ENCODE results near the gene CRY2.

CRY2 gene

DNA sequence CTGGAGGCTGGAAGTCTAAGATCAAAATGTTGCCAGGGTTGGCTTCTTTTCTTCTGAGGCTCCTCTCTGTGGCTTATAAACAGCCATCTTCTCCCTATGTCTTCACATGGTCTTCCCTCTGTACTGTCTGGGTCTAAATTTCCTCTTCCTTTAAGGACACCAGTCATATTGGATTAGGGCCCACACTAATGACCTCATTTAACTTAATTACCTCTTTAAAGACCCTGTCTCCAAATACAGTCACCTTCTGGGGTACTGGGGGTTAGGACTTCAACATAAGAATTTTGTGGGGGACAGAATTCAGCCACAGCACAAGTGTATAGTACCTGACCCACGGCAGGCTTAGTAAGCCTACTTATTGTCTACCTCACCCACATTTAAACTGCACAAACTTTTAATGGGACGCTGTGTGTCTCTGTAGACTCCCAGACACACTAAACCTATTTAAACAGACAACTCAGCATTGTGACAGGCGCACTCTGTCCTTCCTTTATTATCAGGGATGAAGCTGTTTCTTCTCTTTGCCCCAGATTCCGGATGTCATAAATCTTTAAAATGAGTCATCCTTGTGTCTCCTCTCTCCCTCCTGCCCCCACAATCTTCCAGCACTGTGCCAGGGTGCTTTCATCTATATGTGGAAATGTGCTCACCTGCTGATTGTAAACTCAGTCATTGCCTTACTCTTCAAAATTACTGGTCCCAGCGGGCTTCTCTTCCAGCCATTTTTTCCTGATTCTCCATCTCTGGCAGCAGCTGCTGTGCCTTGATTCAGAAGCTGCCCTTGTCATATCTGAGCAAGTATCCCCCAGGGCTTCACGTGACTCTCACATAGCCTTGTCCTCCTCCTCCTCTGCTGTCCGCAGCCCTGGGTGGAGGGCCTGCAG lies 32.8 kb downstream of the CRY2 start:
- no peak for DNase-seq (ENCODE audit: low read depth in 2 of 2)

DNA sequence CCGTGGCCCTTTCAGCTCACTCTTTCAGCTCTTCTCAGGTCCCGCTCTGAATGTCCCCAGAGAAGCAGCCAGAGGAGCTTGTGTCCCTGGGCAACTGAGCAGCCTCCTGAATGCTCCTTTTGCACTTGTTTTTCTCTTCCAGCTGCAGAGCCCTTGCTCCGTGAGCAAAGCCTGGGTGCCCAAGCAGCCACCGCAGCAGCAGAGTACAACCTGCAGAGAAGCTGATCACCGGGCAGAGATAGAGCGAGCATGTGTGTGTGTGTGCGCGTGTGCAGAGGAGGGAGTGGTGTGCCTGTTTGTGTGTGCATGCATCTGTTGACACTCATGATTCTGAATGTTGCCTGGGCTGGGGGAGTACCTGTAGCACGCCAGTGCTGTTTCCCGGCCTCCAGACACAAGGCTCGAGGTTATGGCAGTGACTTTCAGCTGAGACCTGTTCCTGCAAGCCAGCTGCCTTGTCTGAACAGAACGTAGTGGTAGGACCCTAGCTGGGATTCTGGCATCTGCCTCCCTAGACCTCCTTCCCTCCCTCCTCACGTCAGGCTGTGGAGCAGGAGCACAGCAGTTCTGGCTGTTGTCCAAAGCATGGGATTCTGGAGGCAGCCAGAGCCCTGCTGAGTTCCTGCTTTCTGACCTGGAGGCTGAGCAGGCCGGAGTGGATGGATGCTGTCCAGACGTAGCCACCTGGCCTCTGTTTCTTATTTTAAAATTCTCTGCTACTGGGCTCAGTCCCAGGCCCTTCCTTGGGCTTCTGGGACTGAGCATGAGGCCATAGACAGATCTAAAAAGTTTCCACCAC lies 33.7 kb downstream of the CRY2 start:
- DNase-seq (ENCODE audit: low read depth in 2 of 2), result no peak

DNA sequence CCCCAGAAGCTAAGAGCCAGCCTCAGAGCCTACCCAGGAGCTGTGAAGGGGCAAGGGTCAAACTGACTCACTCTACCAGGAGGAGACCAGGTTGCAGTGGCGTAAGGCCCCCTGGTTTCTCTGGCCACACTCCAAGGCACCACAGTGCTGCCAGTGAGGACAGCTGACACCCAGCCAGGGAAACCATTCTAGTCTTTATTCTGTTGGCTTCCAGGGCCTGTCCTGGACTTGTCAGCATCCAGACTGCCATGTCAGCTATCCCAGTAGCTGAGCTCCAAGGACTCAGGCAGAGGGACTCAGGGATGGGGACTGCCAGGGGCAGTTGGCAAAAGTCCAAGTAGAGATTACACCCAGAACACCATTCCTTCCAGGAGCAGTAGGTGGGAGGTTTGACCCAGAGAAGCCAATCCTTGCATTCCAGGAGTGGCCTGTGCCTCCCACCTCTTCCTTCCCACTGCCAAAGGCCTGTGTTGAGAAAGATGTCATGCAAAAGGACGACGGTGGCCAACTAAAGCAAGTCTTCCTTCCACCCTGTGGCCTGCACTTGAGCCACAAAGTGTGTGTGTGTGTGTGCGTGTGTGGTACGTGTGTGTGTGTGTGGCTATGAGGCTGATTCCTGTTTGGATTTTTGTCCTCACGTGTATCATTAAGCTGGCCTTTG lies 34.6 kb downstream of the CRY2 start:
- DNase-seq (ENCODE audit: low read depth in 2 of 2), result no peak

DNA sequence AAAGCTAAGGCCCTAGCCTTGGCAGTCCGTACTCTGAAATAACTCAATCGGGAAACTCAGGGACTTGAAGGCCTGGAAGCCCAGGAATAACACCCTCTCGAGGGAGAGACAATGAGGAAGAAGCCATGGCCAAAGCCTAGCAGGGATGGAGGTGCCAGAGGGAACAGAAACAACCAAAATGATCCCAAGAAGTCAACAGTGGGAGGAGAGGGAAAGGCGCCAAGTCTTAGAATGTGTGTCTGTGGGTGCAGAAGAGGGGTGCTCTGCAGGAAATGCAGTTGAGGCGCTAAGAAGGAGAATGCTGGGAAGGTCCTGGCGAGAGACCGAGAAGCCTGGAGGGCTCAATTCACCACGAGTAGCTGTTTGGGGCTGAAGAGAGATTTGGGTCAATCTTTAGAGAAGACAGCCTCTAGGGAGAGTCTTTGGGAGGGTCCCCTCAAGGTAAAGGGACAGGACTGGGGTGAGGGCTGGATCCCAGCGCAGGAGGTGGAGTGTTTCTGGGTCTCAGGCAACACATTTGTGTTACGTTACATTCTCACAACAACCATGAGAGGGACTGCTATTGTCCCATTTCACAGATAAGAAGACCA lies 37.4 kb downstream of the CRY2 start:
- DNase-seq (ENCODE audit: low read depth in 2 of 2), result no peak

DNA sequence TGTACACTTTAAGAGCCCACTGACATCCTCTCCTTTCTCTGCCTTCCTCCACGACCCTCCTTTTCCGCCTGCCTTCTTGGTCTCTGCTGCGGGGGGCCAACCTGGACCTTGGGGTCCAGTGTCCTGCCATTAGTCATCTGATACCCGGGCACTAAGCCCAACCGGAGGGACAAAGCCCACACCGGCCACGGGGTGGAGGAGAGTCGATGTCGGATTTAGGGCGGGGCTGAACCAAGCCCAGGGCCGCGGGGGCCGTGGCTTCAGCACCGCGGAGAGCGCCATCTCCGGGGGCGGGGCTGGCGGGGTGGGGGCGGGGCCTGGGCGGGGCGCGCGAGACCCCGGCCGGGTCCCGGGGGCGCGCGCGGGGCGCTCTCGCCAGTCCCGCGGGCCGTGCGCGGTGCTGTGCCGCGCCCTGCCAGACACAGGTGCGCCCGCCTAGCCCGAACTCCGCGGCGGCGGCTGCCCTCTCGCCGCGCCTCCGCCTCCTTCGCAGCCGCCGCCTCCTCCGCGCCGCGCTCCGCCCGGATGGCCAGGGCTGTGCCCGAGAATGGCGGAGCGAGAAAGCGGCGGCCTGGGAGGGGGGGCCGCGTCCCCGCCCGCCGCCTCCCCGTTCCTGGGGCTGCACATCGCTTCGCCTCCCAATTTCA lies 38.1 kb downstream of the CRY2 start, which contains the start of gene MAPK8IP1:
TSS of gene MAPK8IP1 (plus strand) at position 378 of the 647 bp plus-strand sequence. CDS start at position 548, 170 bp downstream.
- DNase-seq (ENCODE audit: low read depth in 2 of 2), result peak in 1 of 2 donors; percentile 24

DNA sequence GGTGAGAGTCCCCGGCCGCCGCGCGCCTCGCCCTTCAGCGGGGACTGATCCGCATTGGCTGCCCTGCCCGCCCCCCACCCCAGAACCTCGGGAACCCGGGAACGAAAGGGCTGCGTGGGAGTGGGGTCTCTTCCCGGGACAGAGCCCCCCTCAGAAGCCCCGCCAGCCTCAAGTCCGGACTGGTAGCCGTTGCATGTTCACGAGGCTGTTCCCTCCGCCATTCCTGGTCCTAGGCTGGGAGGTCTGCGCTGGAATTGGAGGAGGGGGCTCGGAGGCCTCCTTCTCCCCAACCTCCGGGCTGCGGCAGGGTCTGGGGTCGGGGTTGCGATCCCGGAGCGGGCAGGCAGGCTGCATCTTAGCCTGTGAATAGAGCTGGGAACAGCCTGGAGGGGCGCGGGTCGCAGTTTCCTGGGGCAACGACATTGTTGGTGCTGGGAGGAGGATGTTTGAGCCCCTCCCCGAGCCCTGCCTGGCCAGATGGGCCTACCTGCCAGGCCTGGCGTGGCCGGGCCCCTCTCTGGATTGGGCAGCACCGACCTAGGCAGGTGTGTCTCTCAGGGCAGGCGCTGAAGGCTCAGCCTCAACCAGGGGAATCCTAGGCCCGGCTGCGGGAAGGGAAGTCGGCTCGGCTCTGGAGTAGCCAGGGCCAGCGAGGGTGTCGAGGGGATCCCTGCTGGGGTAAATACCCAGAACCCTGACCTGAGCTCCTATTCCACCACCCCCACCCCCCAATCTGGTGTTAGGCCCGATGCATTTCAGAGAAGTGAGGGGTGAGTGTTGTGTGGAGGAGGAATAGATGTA lies 38.8 kb downstream of the CRY2 start:
- DNase-seq (ENCODE audit: low read depth in 2 of 2), result no peak

DNA sequence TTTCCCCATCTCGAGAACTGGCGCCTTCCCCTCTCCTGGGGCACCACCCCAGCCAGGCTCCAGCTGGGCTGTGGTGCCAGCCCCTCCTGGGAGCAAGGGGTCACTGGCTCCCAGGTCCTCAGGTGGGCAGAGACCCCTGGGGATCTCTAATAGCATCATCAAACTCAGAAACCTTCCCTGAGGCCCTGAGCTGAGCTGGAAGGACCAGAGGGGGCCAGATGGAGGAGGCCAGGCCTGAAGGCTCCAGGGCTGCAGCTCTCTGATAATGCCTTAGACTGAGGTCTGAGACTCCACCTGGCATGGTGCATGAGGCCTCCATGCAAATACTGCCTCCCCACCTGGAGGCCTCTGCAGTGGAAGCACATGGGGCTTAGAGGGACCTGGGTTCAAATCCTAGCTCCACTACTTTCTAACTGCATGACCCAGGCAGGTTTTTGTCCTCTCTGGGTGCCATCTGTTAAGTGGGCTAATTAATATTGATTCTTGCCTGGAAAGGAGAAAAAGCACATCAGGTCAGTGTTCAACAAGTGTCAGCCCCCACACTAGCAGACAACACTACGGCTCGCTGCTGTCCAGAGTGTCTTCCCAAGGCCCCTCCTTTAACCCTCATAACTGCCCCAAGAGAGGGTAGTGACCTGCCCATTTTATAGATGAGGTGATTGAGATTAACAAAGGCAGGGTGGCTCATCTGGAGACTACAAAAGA lies 39.7 kb downstream of the CRY2 start:
- no peak for DNase-seq (ENCODE audit: low read depth in 2 of 2)

DNA sequence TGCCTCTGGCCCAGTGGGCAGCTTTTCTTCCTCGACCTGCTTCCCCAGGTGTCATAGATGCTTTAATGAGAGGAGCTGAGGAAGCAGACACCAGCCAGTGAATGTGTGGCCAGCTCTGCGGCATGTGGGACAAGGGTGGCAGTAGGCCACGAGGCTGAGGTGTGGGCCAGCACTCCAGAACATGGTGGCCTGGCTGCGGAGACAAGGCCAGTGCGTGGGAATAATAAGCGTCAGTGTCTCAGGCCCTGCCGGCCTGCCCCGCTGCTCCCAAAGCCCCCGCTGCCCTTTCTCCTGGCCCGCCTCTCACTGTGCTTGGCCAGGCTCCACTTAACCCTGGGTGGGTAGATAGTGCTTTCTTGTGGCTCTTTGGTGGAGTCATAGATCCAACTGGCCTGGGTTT lies 40.3 kb downstream of the CRY2 start:
- DNase-seq (ENCODE audit: low read depth in 2 of 2), result no peak

DNA sequence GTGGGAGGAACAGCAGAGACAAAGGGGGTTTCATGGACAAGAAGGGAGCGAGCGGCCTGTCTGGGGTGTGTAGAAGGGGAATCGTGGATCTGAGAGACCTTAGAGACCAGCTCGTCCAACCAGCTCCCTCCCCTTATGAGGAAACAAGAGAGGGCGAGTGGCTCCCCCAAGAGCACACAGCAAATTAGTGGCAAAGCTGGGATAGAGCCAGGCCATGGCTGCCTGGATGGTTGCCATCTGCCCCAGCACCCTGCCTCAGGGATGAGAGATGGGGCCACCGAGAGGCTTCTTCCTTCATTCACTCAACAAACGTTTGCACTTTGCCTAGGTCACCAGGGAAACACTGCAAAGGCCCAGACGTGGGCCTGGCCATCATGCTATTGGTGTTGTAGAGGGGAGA lies 42.3 kb downstream of the CRY2 start:
- DNase-seq (ENCODE audit: low read depth in 2 of 2), result no peak

DNA sequence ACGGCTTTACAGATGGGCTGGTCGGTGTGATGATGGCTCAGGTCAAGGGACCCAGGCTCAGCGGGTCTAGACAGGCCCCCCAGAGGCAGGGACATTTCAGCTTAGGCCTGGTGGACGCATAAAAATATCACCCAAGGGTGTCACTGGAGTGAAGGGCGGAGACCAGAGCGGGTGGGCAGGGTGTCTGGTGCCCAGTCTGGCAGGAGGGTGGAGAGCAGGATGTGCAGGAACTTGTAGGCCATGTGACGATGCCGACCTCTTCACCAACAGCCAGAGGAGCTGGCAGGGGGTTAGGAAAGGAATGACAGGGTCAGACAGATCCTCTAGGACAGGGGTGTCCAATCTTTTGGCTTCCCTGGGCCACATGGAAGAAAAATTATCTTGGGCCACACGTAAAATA lies 42.7 kb downstream of the CRY2 start:
- no peak for DNase-seq (ENCODE audit: low read depth in 2 of 2)

DNA sequence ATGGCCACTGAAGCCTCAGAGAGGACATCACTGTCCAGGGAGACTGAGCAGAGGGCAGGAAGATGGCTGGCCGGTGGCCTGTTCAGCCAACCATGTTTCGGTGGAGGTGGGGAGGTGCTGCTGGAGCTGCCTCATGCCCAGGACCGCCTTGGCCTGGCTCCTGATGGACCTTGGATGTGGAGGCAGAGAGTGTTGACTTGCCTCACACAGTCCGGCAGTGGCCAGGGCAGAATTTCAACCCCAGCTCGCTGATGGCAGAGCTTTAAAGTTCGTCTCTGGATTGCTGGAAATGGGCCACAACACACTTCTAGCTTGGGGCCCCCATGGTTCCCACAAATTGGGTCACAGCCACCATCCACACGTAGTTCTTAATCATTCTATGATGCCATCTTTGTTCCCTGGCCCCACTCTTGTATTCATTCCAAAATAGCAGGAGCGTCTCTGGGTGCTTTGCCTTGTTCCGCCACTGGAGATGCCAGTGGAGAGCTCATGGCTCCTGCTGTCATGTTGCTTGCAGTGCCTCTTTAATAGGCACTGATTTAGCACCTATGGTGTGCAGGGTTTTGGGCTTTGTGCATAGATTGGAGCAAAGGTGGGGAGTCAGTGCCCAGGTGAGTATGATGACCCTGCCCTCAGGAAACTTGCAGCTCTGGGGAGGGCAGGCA lies 43.7 kb downstream of the CRY2 start:
- no peak for DNase-seq (ENCODE audit: low read depth in 2 of 2)

DNA sequence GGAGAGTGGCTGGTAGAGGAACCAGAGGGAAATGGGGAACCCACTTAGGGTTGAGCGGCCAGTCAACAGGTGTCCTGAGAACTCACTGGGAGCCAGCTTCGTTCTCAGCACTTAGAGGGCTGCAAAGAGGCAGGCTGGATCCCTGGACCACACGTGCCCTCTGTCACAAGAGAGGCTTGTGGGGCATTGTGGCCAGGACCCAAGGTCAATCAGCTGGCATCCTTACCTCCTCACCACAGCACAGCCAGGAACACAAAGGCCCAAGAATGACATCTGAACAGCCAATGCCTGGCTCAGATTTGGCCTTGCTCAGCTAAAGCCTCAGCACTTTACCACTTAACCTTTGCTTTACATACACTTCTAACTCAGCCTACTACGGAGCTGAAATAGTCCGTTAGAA lies 45.6 kb downstream of the CRY2 start:
- DNase-seq (ENCODE audit: low read depth in 2 of 2), result no peak

DNA sequence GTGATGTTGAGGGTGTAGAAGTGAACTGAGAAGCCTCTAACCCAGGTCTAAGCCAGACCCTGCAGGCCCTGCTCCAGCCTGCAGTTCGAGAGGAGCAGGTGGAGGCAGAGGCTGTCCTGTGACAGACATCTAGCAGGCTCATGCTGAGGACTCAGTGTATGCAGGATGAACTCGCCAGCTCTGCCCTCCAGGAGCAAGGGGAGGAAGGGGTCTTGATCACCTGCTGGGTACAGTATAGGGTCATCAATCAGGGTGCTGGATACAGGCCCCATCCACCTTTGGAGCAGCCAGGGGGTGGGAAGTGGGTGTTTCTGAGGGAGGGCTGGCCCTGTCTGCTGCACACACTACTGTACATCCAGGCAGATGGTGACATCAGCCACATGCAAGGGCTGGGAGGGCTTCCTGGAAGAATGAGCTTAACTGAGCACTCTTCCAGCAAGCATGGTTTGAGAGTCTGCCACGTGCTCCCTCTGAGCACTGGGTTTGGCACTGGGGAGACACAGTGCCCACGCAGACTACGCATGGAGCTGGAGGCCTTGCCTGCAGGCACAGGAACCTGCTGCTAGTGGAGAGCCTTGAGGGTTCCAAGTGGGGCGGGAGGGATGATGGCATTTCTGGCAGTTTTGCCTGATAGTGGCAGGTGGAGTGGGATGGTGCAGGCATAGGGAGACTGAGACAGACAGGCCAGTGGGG lies 47.4 kb downstream of the CRY2 start:
- DNase-seq (ENCODE audit: low read depth in 2 of 2), result no peak

DNA sequence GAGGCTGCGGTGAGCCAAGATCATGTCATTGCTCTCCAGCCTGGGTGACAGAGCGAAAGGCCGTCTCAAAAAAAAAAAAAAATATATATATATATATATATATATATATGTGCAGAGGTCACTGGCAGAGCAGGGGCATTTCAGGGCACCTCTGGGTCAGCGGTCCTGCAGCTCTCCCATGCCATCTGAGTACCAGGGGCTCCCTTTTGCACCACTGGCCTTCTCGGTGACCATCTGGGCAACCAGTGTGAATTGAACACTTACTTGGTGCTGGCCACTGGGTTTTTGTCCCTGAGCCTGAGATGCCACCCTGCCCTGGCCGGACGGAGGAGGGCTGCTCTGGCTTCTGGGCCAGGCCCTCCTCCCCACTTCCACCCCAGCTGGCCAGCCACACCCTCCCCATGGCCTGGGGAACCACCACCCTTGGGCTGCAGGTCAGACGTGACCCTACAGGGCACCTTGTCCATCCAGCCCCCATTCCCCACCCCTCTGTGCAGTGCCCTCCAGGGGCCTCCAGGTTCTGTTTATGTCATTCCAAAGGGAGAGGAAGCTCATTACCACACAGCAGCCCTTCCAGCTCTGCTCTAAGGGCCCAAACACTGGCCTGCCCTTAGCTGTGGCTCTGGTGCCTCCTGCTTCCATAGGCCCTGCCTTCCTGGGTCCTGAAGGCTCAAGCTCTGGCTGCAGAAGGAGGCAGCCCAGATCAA lies 48.4 kb downstream of the CRY2 start:
- DNase-seq (ENCODE audit: low read depth in 2 of 2), result no peak

DNA sequence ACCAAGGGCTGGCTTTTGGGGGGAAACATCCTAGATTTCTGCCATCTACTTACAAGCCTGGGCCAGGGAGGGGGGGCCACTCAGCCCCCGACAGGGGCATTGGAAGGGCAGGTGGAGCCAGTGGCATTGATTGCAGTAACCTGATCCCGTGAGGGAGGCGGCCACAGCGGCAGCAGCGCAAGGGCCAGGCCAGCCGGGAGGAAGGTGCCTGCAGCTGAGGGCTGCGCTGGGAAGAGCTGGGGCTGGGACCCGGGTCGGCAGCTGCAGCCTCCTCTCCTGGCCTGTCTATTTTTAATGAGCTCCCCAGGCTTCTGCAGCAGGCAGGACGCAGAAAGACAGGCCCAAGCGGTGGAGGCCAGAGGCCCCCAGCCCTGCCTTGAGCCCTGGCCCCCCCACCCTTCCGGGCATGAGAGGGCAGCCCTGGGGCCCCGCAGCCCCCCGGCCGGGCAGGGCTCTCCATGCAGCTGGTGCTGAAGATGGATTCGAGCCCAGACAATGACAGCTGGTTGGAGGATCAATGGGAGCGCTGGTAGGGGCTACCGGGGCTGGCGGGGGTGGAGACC lies 49.2 kb downstream of the CRY2 start:
- no peak for DNase-seq (ENCODE audit: low read depth in 2 of 2)

DNA sequence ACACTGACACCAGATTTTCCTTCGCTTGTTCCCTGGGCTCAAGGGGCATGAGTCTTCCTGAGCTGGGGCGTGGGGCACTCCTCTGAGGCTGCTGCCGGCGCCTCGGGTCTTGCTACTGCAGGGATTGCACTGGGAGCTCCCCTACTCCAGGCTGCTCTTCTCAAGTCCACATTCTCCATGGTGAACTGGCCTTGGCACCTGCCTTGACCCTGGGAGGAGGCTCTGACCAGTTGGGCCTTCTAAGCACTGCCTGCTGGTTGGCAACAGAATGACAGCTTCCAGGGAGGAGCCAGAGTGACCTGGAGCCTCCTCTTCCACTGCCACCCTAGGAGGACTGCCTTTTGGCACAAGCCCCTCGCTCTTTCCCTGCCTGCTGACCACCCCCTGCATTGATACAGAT lies 50.3 kb downstream of the CRY2 start:
- no peak for DNase-seq (ENCODE audit: low read depth in 2 of 2)

DNA sequence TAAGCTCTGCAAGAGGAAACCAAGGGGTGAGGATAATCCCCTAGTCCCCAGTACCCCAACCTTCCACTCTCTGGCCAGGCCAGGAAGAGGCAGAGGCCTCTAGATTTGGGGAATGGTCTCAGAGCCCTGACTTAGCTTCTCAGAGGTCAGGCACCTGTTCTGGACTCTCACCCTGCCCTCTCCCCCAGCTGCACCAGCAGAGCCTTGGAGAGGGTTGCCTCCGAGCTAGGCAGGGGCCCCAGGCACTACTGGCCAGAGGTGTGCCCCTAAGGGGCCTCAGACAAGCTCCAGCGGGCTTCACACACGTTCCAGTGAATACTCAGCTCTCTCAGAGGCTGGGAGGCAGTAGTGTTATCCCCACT lies 51.8 kb downstream of the CRY2 start:
- no peak for DNase-seq (ENCODE audit: low read depth in 2 of 2)

Data from stimulated activated CD8-positive, alpha-beta memory T cell treated with anti-CD3 and anti-CD28 coated beads, Interleukin-15, amount 100 ng/mL, for 48 hours (primary cell).